Peyer's patch (tissue), 4 donors: ENCODE data around the gene ACOD1. TPM values are rescaled to one million over a fixed set of nuclear protein-coding genes. Genes with fewer than 3 reads are reported as not detected.

Experiments
- DNase-seq, 3 donors: peaks; one replicate each; pipeline ENCODE4 v3.0.0-alpha.2; 2017 to 2019
- H3K27ac ChIP-seq, 4 donors: fragments of 200-600 bp; sonication (generic); one replicate each; pipeline ENCODE4 v1.5.1; 2016 to 2019
- H3K27me3 ChIP-seq, 2 donors: fragments of 200-600 bp; sonication (generic); one replicate each; pipeline ENCODE4 v1.5.1; 2019
- H3K36me3 ChIP-seq, 3 donors: fragments of 200-600 bp; sonication (generic); one replicate each; pipeline ENCODE4 v1.5.1; 2016 to 2019
- H3K4me1 ChIP-seq, 4 donors: fragments of 200-600 bp; sonication (generic); one replicate each; pipeline ENCODE4 v1.5.1; 2016 to 2019
- H3K4me3 ChIP-seq, 4 donors: fragments of 200-600 bp; sonication (generic); 1 replicate in 3 of 4; 2 replicates in 1 of 4; pipeline ENCODE4 v1.5.1; 2016 to 2019; ENCODE audit warnings: mild to moderate bottlenecking in 1 of 4
- H3K9me3 ChIP-seq, 4 donors: fragments of 200-600 bp; sonication (generic); one replicate each; pipeline ENCODE4 v1.5.1; 2016 to 2019; ENCODE audit warnings: mild to moderate bottlenecking in 1 of 4
- CTCF ChIP-seq, 6 experiments: fragments of 450-650 bp in 4 of 6; fragments of 200-600 bp in 2 of 6; sonication (generic) in 1 of 6; IDR thresholded peaks; one replicate each; pipeline ENCODE4 v1.5.1; 2017 to 2019; ENCODE audit warnings: antibody characterized with exemption in 6 of 6, mild to moderate bottlenecking in 3 of 6, moderate library complexity in 1 of 6
- POLR2A ChIP-seq, 2 donors: fragments of 450-650 bp; IDR thresholded peaks; one replicate each; pipeline ENCODE4 v1.5.1; 2017; ENCODE audit warnings: antibody characterized with exemption in 2 of 2, mild to moderate bottlenecking in 2 of 2, moderate library complexity in 2 of 2
- total RNA-seq, 4 donors: library from RNA; depleted of rRNA; stranded (reverse); fragments of >200 nt; gene quantifications; one replicate each; pipeline ENCODE4 v1.1.0, GENCODE V29; 2016

Gene ACOD1
- total RNA-seq, 4 donors from 2014 or later, result not detected

- Histone ChIP-seq H3K4me3 (no peak overlapping the region), H3K4me1 (peaks cover 0 to 9% (median 0%) of the 10 kb centered on the region in 4 donors), H3K36me3 (peaks cover 0 to 51% (median 0%) of the 10 kb centered on the region in 3 donors), H3K27ac (no peak overlapping the region), H3K27me3 (no peaks in the 10 kb centered on the region), H3K9me3 (no peaks in the 10 kb centered on the region)
- DNase-seq, result no peak
- no peak for TF ChIP-seq POLR2A (IDR thresholded peaks at IDR 0.05)
- TF ChIP-seq CTCF (IDR thresholded peaks at IDR 0.05), result no peak
Observed at GRCh38 chr13:77001540-77001939, 53.2 kb downstream of the ACOD1 start.

- Histone ChIP-seq H3K36me3 (peaks cover 0 to 48% (median 0%) of the 10 kb centered on the region in 3 donors), H3K4me3 (no peak overlapping the region), H3K9me3 (no peaks in the 10 kb centered on the region), H3K27me3 (no peaks in the 10 kb centered on the region), H3K4me1 (peaks cover 0 to 9% (median 0%) of the 10 kb centered on the region in 4 donors), H3K27ac (no peak overlapping the region)
- DNase-seq, result no peak
- TF ChIP-seq CTCF (IDR thresholded peaks at IDR 0.05) (no peak), POLR2A (IDR thresholded peaks at IDR 0.05) (no peak)
Observed at GRCh38 chr13:77001963-77002587, 53.8 kb downstream of the ACOD1 start.

- Histone ChIP-seq H3K27ac (no peak overlapping the region), H3K4me3 (no peak overlapping the region), H3K27me3 (no peaks in the 10 kb centered on the region), H3K36me3 (peaks cover 0 to 48% (median 0%) of the 10 kb centered on the region in 3 donors), H3K4me1 (peaks cover 0 to 9% (median 0%) of the 10 kb centered on the region in 4 donors), H3K9me3 (no peaks in the 10 kb centered on the region)
- DNase-seq, result no peak
- TF ChIP-seq POLR2A (IDR thresholded peaks at IDR 0.05) (no peak), CTCF (IDR thresholded peaks at IDR 0.05) (peak in 4 of 6 experiments; percentile 46 to 61 (median 52))
Observed at GRCh38 chr13:77002590-77003190, 54.4 kb downstream of the ACOD1 start.

Other genes with a start within 250 kb of the ACOD1 start
- 10 to 100 TPM; 11.4 to 47.0 (median 21.3) TPM for gene KCTD12, start 62.1 kb upstream of the ACOD1 start, total RNA-seq
- 10 to 100 TPM in 3 of 4 donors, 1 to 10 TPM in 1; 9.1 to 24.3 (median 21.6) TPM for gene CLN5, start 43.6 kb downstream of the ACOD1 start, total RNA-seq
- 10 to 100 TPM; 48.7 to 66.2 (median 52.7) TPM for gene FBXL3, start 78.6 kb downstream of the ACOD1 start, total RNA-seq